GM18861 (cell line): ENCODE results near the gene CCDC177.
"Not testable (repeated sequence)": the region's sequence is repeated elsewhere in the genome, so short reads cannot be mapped to it uniquely, and the experiment has no call there.

Experiments
- ATAC-seq: cut with Tn5 transposase; IDR thresholded peaks from one replicate; pipeline ENCODE4 v1.9.1; 2021; ENCODE audit not compliant: unreplicated experiment

The CCDC177 gene

DNA sequence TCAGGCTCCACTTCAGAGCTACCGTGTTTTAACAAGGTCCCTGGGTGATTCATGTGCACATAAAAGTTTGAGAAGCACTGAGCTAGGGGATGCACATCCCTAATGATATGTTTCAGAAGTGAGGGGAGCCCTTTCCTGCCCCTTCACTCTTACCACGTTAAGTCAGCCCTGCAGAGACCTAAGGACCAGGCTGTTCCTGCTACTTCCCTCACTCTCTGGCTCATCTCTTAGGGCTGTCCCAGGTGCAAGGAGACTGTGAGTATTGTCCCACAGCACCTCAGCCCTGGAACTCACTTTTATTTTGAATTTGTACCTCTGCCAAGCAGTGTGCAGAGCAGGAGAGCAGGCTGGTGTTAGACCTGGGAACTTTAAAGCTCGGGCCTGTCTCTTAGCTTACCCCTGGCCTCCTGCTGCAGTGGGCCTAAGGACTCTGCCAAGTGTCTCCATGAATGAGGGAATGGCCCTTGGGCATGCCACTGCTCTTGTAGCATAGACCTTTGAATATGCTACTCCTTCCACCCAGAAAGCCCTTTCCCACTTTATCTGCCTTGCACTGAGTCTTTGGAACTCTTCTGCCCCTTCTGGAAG, 25.7 kb upstream of the CCDC177 start:
- no peak for ATAC-seq

DNA sequence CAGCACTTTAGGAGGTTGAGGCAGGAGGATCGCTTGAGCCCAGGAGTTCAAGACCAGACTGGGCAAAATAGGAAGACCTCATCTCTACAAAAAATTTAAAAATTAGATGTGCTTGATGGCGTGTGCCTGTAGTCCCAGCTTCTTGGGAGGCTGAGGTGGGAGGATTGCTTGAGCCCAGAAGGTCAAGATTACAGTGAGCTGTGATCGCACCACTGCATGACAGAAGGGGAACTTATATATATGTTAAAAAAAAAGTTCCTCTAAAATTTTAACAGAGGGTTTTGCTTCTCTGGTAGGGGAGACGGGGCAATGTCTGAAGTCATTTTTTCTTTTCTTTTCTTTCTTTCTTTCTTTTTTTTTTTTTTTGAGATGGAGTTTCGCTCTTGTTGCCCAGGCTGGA, 24.8 kb upstream of the CCDC177 start:
- not testable (repeated sequence) for ATAC-seq

- no peak for ATAC-seq
Observed at GRCh38 chr14:69595336-69595735, 20.7 kb upstream of the CCDC177 start.

DNA sequence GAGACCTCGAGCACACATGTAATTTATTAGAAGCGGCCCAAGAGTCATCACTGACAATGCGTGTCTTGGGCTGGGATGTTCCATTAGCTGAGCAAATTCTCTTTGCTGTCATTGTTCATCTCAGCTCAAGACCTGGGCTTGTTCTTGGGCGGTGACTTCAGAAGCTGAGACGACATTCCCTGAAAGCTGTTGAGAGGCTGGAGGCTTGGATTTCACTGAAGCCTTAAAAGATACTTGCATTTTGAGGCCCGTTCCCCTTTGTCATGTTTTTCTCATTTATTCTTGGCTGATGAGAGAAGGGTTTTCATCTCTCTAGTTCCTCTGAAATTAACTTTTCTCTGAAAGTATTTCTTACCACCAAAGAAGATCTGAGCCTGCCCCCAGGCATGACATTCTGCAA, 20.2 kb upstream of the CCDC177 start:
- ATAC-seq = no peak

DNA sequence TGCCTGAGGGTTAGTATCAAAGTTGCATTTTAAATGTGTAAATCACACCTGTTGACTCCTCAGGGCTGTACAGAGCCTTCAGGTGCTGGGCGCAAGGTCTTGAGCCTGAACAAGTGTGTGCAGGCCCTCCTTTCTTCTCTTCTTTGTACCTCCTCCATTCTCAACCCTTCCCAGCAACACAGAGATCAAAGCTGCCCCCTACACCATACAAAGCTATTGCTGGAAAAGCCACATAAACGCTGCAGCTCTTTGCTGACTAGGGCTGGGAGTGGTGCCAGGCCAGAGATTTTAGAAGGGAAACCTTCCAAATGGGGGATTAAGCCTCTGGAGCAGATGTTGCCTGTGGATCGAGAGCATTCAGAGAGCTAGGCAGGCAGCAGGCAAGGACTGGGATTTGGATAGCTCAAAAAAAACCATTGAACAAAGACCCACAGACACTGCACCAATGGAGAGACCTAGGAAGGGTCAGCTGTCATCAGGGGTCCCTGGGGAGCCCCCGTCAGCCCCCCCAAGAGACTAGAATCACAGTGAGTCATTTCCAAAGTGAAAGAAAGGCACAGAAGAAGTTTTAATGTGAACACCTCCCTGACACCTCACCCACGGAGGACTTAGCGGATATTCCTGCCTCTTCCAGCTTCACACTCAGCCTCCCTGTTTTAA, 18.5 kb upstream of the CCDC177 start:
- ATAC-seq = no peak

GRCh38 chr14:69591317-69591716, 16.6 kb upstream of the CCDC177 start:
- no peak for ATAC-seq

DNA sequence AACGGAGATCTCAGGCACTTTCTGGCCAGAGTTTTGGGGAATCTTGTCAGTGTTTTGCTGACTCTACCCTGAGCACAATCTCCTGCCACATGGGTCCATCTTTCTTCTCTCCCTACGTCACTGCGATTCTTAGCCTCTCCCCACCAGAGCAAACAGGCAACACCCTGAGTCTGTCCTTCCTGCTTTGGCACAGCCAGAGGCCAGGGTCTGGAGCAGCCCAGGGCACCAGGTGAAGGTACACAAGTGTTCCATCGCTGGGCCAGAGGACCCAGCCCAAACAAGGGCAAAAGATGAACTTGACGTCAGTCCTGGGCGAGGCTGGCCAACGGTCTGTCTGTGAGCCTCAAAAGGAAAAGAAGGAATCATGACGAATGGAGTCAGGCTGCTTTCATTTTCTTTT, 12.7 kb upstream of the CCDC177 start:
- ATAC-seq = no peak

DNA sequence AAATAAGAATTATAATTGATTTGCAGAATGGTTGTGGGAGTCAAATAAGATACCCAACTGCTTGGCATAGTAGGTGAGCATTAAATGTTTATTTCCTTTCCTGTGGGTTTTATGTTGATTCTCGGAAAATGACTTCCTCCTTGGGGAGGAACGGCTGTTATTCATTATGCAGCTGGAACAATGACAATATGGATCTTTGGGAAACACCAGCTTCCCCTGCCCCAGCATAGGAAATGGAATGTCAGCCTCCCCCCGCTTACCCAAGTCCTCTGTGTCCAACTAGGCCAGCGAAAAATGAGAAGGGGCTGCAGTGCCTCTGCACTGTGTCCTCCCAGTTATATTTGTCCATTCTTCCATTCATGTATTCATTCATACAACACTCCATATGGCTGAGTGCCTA, 11.7 kb upstream of the CCDC177 start:
- ATAC-seq = no peak

- ATAC-seq = no peak
Observed at GRCh38 chr14:69584389-69584788, 9.7 kb upstream of the CCDC177 start.

- no peak for ATAC-seq
Observed at GRCh38 chr14:69582829-69583228, 8.2 kb upstream of the CCDC177 start.

GRCh38 chr14:69582212-69582611, 7.5 kb upstream of the CCDC177 start:
- no peak for ATAC-seq

DNA sequence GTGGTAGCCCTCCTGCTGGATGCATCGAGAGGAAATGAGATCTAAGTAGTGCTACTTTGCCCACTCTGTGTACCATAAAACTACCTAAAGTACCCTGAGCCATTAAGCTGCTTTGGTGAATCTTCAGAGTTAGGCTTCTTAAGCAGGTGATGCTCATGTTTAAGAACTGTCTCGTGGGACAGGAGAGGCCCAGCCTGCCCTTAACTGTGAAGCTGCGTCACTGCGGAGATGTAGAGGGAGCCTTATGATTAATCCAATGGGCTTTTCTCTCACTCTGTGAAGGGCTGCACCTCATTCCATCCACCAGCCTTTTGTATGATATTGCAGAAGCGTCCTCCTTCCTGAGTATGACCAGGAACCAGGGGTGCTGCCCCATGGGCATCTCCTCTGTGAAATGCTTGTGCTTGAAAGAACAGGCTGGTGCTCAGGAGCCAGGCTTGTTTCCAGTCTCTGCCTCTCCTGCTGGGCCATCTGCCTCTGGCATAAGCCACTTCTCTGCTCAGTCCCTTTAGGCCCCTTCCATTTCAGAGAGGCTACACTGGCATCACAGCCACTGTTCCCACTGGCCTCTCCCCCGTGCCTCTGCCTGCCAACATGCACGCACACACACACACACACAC, 6.8 kb upstream of the CCDC177 start:
- no peak for ATAC-seq

DNA sequence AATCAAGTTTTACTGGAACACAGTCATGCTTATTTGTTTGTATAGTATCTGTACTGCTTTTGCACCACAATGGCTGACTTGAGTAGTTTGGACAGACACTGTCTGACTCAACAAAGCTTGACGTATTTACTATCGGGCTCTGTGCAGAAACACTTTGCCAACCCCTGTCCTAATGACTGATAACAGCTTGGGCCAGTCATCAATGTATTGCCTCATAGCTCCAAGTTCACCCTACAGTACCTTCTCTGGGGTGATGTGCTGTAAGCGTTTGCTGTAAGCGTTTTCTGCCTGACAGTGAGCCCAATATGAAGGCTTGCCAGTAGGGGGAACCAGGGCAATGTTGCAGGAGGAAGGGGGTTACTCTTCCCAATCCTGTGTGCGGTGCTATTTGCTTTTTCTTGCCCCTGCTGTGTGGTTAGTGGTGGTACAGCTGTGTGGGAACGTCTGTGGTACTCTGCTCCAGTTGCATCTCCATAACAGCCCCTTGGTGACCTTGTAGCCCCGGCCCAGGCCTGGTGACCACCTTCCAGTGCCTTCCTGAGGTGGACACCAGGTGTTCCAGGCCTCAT, 5.4 kb upstream of the CCDC177 start:
- ATAC-seq = no peak

DNA sequence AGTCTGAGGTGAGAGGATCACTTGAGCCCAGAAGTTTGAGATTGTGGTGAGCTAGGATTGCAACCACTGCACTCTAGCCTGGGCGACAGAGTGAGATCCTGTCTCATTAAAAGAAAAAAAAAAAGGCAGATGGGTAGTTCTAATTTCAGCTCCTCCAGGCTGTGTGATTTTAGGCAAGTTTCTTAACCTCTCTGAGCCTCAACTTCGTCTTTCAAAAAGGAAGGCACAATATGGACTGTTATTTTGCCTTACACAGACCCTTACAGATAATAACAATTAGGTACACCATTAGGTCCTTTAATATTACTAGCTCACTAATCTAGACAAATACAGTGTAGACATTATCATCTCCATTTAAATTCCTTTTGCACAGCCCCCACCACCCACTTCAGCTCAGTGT, 4.8 kb upstream of the CCDC177 start:
- no peak for ATAC-seq

GRCh38 chr14:69574954-69575295, 254 bp upstream of the CCDC177 start:
- ATAC-seq = no peak

GRCh38 chr14:69573831-69574262, 824 bp downstream of the CCDC177 start:
- no peak for ATAC-seq

- ATAC-seq = no peak
Observed at GRCh38 chr14:69573205-69573830, 1.4 kb downstream of the CCDC177 start.

DNA sequence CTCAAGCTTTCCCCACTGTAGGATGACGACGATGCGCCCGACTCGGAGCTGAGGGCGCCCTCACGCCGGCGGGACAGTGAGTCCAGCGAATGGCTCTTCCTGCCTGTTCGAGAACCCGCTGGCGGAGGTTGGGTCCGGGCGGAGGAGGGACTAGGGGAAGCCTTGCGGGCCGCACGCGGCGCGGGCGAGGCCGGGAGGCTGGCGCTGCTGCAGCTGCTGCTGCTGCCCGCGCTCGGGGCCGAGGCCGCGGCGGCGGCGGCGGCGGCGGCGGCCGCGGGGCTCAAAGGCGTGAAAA, 1.9 kb downstream of the CCDC177 start:
- no peak for ATAC-seq

GRCh38 chr14:69572030-69572840, 2.4 kb downstream of the CCDC177 start:
- no peak for ATAC-seq

DNA sequence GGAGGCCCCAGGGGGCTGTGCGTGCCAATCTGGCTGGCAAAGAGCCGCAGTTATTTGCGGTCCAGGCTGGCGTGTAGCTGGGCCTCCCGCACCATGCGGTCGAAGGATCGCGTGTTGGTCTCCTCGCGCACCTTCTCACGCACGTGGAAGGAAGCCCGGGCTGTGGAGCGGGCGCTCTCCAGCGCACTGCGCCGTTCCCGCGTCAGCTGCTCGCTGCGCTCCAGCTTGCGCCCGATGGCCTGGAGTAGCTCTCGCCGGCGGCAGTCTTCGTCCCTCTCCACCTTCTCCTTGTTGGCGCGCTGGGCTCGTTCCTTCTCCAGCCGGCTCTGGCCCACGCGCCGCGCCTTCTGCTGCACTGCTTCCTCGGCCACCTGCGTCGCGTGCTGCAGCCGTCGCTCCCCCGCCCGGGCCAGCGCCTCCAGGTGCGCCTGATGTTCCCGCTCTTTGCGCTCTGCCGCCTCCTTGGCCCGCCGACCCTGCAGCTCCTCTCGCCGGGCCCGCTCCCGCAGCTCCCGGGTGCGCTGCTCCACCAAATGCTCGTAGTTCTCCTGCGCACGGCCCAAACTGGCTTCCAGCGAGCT, 3.1 kb downstream of the CCDC177 start:
- no peak for ATAC-seq

DNA sequence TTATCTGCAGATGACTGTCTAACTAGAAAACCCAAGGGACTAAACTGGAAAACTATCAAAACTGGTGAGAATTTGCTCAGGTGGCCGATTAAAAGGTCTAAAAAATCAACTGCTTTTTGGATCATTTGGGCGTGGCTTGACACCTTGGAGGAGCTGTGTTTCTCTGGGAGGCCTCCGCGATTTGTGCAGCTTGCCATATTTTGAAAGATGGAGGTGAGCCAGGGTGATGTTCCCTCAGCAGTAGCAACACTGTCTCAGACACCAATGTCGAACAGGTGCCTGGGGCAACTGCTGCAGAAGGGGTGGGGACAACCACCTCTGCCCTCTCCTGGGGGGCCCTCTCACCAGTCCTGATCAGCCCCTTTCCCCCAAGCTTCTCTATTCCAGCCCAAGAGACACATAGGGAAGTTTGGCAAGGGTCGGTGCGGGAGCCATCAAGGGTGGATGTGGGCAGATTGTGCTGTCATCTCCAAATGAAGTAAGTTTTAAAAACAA, 3.8 kb downstream of the CCDC177 start:
- no peak for ATAC-seq
